GM12872 (cell line): Measurements from ENCODE around the gene EMCN.

Source experiments
- TF ChIP-seq, protein P1 (sequence below): IDR thresholded peaks from 3 replicates; pipeline ENCODE4 v1.5.1; 2011; ENCODE audit warnings: low read depth, mild to moderate bottlenecking, low read length, moderate library complexity; ENCODE audit not compliant: insufficient read depth

EMCN gene

GRCh38 chr4:100492129-100492528, 25.7 kb downstream of the EMCN start:
- TF ChIP-seq, protein P1, sequence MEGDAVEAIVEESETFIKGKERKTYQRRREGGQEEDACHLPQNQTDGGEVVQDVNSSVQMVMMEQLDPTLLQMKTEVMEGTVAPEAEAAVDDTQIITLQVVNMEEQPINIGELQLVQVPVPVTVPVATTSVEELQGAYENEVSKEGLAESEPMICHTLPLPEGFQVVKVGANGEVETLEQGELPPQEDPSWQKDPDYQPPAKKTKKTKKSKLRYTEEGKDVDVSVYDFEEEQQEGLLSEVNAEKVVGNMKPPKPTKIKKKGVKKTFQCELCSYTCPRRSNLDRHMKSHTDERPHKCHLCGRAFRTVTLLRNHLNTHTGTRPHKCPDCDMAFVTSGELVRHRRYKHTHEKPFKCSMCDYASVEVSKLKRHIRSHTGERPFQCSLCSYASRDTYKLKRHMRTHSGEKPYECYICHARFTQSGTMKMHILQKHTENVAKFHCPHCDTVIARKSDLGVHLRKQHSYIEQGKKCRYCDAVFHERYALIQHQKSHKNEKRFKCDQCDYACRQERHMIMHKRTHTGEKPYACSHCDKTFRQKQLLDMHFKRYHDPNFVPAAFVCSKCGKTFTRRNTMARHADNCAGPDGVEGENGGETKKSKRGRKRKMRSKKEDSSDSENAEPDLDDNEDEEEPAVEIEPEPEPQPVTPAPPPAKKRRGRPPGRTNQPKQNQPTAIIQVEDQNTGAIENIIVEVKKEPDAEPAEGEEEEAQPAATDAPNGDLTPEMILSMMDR, result no peak

- TF ChIP-seq, protein P1, result no peak
Measured at GRCh38 chr4:100489305-100489704, 28.5 kb downstream of the EMCN start.

GRCh38 chr4:100486496-100486895, 31.3 kb downstream of the EMCN start:
- TF ChIP-seq, protein P1, result no peak

- TF ChIP-seq, protein P1, result no peak
Measured at GRCh38 chr4:100483796-100484195, 34.0 kb downstream of the EMCN start.

GRCh38 chr4:100479971-100480370, 37.9 kb downstream of the EMCN start:
- TF ChIP-seq, protein P1, result no peak

DNA sequence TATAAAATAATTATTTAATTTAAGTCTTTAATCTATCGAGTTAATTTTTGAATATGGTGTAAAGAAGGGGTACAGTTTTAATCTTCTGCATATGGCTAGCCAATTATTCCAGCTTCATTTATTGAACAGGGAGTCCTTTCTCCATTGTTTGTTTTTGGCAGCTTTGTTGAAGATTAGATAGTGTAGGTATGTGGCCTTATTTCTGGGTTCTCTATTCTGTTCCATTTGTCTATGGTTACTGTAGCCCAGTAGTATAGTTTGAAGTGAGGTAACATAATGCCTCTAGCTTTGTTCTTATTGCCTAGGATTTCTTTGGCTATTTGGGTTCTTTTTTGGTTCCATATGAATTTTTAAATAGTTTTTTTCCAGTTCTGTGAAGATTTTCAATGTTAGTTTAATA, 48.3 kb downstream of the EMCN start:
- TF ChIP-seq, protein P1, result no peak

DNA sequence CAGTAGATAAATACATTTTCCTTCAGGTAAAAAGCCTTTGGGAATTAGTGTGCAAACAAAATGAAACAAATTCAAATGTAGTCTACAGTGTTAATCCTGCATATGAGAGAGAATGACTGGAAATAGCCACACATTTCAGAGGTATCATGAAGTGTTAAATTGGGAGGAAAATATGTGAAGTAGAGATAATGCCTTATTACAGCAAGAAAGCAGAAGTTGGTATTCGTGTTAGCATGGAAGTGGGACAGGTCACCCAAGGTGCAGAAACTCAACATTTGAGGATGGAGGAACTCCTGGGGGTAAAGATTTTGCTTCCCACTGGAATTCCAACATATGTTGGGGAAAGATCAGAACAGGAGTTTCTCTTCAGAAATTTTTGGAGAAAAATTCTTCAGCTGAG, 51.3 kb downstream of the EMCN start:
- TF ChIP-seq, protein P1, result no peak
